ENCODE data around the gene TBXAS1.

The TBXAS1 gene

GRCh38 chr7:140021603-140022002 lies 192.5 kb downstream of the TBXAS1 start:
- DNase-seq: no peak

GRCh38 chr7:140022582-140023211 lies 193.6 kb downstream of the TBXAS1 start:
- no peak for DNase-seq

GRCh38 chr7:140023728-140024127 lies 194.7 kb downstream of the TBXAS1 start:
- DNase-seq: no peak

- DNase-seq: no peak
Observed at GRCh38 chr7:140024585-140024984, 195.5 kb downstream of the TBXAS1 start.

GRCh38 chr7:140025241-140025640 lies 196.2 kb downstream of the TBXAS1 start:
- no peak for DNase-seq

GRCh38 chr7:140025814-140026433 lies 196.9 kb downstream of the TBXAS1 start:
- no peak for DNase-seq

GRCh38 chr7:140026935-140027334 lies 197.9 kb downstream of the TBXAS1 start:
- no peak for DNase-seq

- no peak for DNase-seq
Observed at GRCh38 chr7:140027858-140028257, 198.8 kb downstream of the TBXAS1 start.

GRCh38 chr7:140028311-140028710 lies 199.2 kb downstream of the TBXAS1 start:
- DNase-seq: no peak

GRCh38 chr7:140029072-140029471 lies 200.0 kb downstream of the TBXAS1 start:
- DNase-seq: no peak

- DNase-seq: no peak
Observed at GRCh38 chr7:140031364-140031763, 202.3 kb downstream of the TBXAS1 start.

GRCh38 chr7:140033036-140033435 lies 204.0 kb downstream of the TBXAS1 start:
- no peak for DNase-seq

GRCh38 chr7:140033779-140034363 lies 204.8 kb downstream of the TBXAS1 start:
- no peak for DNase-seq

GRCh38 chr7:140034421-140034820 lies 205.4 kb downstream of the TBXAS1 start:
- DNase-seq: no peak

GRCh38 chr7:140035400-140036223 lies 206.5 kb downstream of the TBXAS1 start:
- no peak for DNase-seq

GRCh38 chr7:140036224-140036962 lies 207.3 kb downstream of the TBXAS1 start:
- no peak for DNase-seq

GRCh38 chr7:140039066-140039465 lies 210.0 kb downstream of the TBXAS1 start:
- no peak for DNase-seq

GRCh38 chr7:140039896-140040295 lies 210.8 kb downstream of the TBXAS1 start:
- no peak for DNase-seq

GRCh38 chr7:140041659-140042385 lies 212.8 kb downstream of the TBXAS1 start:
- DNase-seq: no peak

- no peak for DNase-seq
Observed at GRCh38 chr7:140042386-140042670, 213.3 kb downstream of the TBXAS1 start.

GRCh38 chr7:140044251-140044650 lies 215.2 kb downstream of the TBXAS1 start:
- no peak for DNase-seq
